A673 (cell line): Measurements from ENCODE around the gene EXOC6B. TPM values are rescaled to one million over a fixed set of nuclear protein-coding genes. Genes with fewer than 3 reads are reported as not detected.

Experiments used
- BruUV-seq: library from RNA; stranded (reverse); fragments of 400-500 nt; replicated peaks from 2 replicates; lab custom pipeline; 2021; lab: Mats Ljungman, UMichigan
- CTCF ChIA-PET: fragments of 300-600 bp; sonication (Branson Sonifier 250); formaldehyde crosslinking; loops from one replicate; lab custom pipeline; 2022; ENCODE audit warnings: antibody characterized with exemption; lab: Charles Lee
- POLR2A ChIA-PET: fragments of 300-600 bp; sonication (Branson Sonifier 250); formaldehyde crosslinking; loops from one replicate; lab custom pipeline; 2022; ENCODE audit warnings: antibody characterized with exemption; ENCODE audit not compliant: low non-redundant PET; lab: Charles Lee
- DNase-seq: peaks from one replicate; pipeline ENCODE4 v3.0.0-alpha.2; 2015; ENCODE audit warnings: low spot score
- H3K27ac ChIP-seq: fragments of 200-600 bp; sonication (generic); 2 replicates; pipeline ENCODE4 v1.5.1; 2016; ENCODE audit warnings: mixed run types, low read depth, mild to moderate bottlenecking, mixed read lengths, antibody characterized with exemption, low read length; ENCODE audit not compliant: poor library complexity, severe bottlenecking
- H3K27me3 ChIP-seq: fragments of 200-600 bp; sonication (generic); replicated peaks from 2 replicates; pipeline ENCODE4 v1.6.1; 2017; ENCODE audit warnings: mixed run types, low read depth, mild to moderate bottlenecking, mixed read lengths, antibody characterized with exemption, low read length; ENCODE audit not compliant: insufficient read depth, poor library complexity
- H3K36me3 ChIP-seq: fragments of 200-600 bp; sonication (generic); 2 replicates; pipeline ENCODE4 v1.6.1; 2016; ENCODE audit warnings: mixed run types, mild to moderate bottlenecking, mixed read lengths, antibody characterized with exemption, low read length; ENCODE audit not compliant: insufficient read depth, poor library complexity, severe bottlenecking
- H3K4me1 ChIP-seq: fragments of 200-600 bp; sonication (generic); 2 replicates; pipeline ENCODE4 v1.6.1; 2017; ENCODE audit warnings: mixed run types, mild to moderate bottlenecking, mixed read lengths, antibody characterized with exemption, low read length; ENCODE audit not compliant: insufficient read depth, poor library complexity, severe bottlenecking
- H3K4me3 ChIP-seq: fragments of 200-600 bp; sonication (generic); 2 replicates; pipeline ENCODE4 v1.5.1; 2016; ENCODE audit warnings: low read depth, mixed run types, mild to moderate bottlenecking, mixed read lengths, low read length; ENCODE audit not compliant: poor library complexity, severe bottlenecking
- H3K9me3 ChIP-seq: fragments of 200-600 bp; sonication (generic); 2 replicates; pipeline ENCODE4 v1.6.1; 2016; ENCODE audit warnings: mixed run types, low read depth, mild to moderate bottlenecking, mixed read lengths, antibody characterized with exemption, low read length; ENCODE audit not compliant: poor library complexity, severe bottlenecking
- EZH2 ChIP-seq: fragments of 200-600 bp; sonication (generic); IDR thresholded peaks from 2 replicates; pipeline ENCODE4 v1.6.1; 2017; ENCODE audit warnings: borderline replicate concordance, low read depth, mild to moderate bottlenecking, mixed read lengths, antibody characterized with exemption, low read length; ENCODE audit not compliant: poor library complexity, severe bottlenecking
- intact Hi-C: fragments of 100-400 bp; cut with micrococcal nuclease; formaldehyde crosslinking; loops from one replicate; pipeline ENCODE4 v1.10.0; 2022; ENCODE audit not compliant: unreplicated experiment
- total RNA-seq: library from RNA; stranded (reverse); gene quantifications from 2 replicates; pipeline ENCODE4 v1.2.3, GENCODE V29; 2021
- TF ChIP-seq, protein P1 (sequence below): fragments of 300-800, 200-600 bp; sonication (generic); conservative IDR thresholded peaks from 2 replicates; pipeline ENCODE4 v1.5.1; 2017; ENCODE audit warnings: low read depth, mild to moderate bottlenecking, antibody characterized with exemption, low read length, moderate library complexity, mixed read lengths

EXOC6B gene
- total RNA-seq, 1 experiment from 2014 or later = 138 TPM

DNA sequence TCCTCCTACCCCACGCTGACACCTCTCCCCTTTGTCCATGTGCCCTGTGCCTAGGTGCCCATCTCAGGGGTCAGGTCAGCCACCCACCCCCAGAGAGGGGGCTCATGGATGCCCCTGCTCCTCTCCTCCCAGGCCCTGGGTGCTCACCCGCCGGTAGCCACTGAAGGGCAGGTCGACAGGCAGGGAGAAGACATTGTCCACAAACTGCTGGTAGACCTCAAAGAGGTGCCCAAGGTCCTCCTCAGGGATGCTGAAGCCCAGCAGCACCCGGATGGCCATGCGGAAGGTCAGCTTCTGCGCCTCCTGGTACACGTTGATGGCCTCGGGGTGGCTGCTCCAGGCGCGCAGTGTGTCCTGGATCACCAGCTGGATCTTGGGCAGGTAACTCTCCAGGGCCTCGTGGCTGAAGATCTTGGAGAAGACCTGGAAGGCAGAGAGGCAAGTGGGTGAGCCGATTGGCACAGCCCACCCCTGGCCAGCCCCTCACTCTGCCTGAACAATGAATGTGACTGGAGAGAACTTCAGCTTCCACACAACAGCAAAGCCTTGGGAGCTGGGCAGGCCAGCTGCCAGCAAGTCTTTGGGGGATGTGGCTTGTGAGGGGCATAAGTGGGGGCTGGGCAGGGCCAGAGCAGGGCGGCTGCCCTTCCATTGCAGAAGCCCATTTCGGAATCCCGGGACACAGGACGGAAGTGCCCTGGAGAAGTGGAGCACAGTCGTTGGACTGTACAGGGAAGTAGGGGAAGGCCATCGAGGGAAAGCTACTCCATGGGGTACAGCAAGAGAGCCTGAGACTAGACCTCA, 690.6 kb downstream of the EXOC6B start:
- H3K36me3 ChIP-seq = no peaks in the 10 kb centered on the region
- H3K27ac ChIP-seq = no peak overlapping the region
- CTCF ChIA-PET = no interaction called here
- intact Hi-C loops = no loop called here
- H3K27me3 ChIP-seq = no peaks in the 10 kb centered on the region
- DNase-seq = no peak
- no peaks in the 10 kb centered on the region for H3K4me1 ChIP-seq
- BruUV-seq = no TSS peak
- TF ChIP-seq, protein P1, sequence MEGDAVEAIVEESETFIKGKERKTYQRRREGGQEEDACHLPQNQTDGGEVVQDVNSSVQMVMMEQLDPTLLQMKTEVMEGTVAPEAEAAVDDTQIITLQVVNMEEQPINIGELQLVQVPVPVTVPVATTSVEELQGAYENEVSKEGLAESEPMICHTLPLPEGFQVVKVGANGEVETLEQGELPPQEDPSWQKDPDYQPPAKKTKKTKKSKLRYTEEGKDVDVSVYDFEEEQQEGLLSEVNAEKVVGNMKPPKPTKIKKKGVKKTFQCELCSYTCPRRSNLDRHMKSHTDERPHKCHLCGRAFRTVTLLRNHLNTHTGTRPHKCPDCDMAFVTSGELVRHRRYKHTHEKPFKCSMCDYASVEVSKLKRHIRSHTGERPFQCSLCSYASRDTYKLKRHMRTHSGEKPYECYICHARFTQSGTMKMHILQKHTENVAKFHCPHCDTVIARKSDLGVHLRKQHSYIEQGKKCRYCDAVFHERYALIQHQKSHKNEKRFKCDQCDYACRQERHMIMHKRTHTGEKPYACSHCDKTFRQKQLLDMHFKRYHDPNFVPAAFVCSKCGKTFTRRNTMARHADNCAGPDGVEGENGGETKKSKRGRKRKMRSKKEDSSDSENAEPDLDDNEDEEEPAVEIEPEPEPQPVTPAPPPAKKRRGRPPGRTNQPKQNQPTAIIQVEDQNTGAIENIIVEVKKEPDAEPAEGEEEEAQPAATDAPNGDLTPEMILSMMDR = no peak
- no peak for TF ChIP-seq EZH2
- POLR2A ChIA-PET = no interaction called here
- no peak overlapping the region for H3K4me3 ChIP-seq
- H3K9me3 ChIP-seq = no peaks in the 10 kb centered on the region

DNA sequence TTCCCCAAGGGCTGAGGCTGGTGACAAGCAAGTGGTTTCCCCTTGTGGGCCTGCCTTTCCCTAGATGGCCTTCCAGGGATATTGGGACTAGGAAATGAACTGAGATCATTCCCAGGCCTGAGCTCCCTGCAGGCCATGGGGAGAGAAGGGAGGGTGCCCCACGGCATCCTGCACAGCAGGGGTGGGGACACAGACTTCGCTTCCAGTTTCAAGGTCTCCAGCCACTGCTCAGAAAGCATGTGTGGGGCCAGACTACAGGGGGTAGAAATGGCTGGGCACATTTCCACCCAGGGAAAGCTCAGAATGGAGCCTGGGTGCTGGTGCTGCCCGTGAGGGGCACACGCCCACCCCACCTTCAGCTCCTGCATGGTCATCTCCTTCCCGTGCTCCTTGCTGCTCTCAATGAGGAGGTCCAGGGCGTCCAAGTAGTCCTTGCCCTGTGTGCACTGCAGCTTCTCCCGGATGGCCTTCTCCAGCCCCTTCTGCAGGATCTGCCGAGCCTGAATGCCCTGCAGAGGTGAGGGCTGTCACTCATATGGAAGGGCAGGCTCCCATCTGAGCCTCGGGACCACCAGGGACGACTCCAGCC, 691.3 kb downstream of the EXOC6B start:
- Histone ChIP-seq H3K36me3 (no peaks in the 10 kb centered on the region), H3K4me3 (no peak overlapping the region), H3K9me3 (no peaks in the 10 kb centered on the region), H3K27me3 (no peaks in the 10 kb centered on the region), H3K27ac (no peak overlapping the region), H3K4me1 (no peaks in the 10 kb centered on the region)
- POLR2A ChIA-PET = no interaction called here
- TF ChIP-seq, protein P1 = no peak
- TF ChIP-seq EZH2 = no peak
- no peak for DNase-seq
- intact Hi-C loops = no loop called here
- no TSS peak for BruUV-seq
- CTCF ChIA-PET = no interaction called here

DNA sequence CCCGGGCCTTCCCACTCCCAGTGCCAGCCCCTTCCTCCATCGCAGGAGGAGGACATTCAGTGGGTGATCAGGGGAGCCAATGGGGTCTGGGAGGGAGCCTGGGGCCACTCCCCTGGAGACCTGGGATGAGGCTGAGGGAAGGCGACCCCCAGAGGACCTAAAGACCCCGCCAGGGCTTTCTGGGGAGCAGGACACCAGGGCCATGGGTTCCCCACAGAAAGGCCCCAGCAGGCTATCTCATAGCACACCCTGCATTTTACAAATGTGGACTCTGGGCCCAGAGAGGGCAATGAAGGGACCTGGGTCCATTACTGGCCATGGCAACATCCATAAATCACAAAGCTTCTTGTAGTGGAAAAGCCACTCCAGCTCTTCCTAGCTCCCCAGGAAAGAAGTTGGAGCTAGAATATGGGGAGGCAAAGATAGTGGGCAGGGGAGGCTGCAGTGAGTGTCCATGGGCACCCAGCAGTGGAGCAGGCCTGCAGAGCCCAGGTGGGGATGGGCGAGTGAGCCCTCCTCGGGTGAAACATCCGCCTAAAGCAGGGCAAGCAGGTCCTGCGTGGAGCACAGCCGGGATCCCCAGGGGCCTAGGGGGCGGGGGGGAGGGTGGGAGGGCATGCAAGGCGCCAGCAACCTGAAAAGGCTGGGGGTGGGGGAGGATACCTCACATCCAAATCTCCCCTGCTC, 692.0 kb downstream of the EXOC6B start:
- BruUV-seq = no TSS peak
- H3K4me1 ChIP-seq = no peaks in the 10 kb centered on the region
- H3K27me3 ChIP-seq = no peaks in the 10 kb centered on the region
- ChIA-PET POLR2A (no interaction called here), CTCF (no interaction called here)
- H3K27ac ChIP-seq = no peak overlapping the region
- no peak overlapping the region for H3K4me3 ChIP-seq
- intact Hi-C loops = no loop called here
- DNase-seq = no peak
- no peaks in the 10 kb centered on the region for H3K9me3 ChIP-seq
- H3K36me3 ChIP-seq = no peaks in the 10 kb centered on the region
- TF ChIP-seq, protein P1 = no peak
- TF ChIP-seq EZH2 = no peak
